ENCODE results near the gene ACACA.

ACACA gene

GRCh38 chr17:37068266-37068665, 338.4 kb downstream of the ACACA start:
- Histone ChIP-seq H3K27me3 (ENCODE audit: control insufficient read depth, insufficient read depth, low read length) (no peaks in the 10 kb centered on the region), H3K9me3 (ENCODE audit: control insufficient read depth, insufficient read depth, low read length) (no peaks in the 10 kb centered on the region), H3K36me3 (ENCODE audit: control insufficient read depth, insufficient read depth, low read length) (no peaks in the 10 kb centered on the region), H3K9ac (ENCODE audit: low read depth, low read length) (no peak overlapping the region), H3K4me3 (ENCODE audit: low read depth, low read length) (no peak overlapping the region), H3K4me1 (ENCODE audit: control insufficient read depth, insufficient read depth, low read length) (peaks cover 46% of the 10 kb centered on the region), H3K27ac (ENCODE audit: low read depth, low read length) (no peak overlapping the region)

GRCh38 chr17:37067555-37068111, 339.0 kb downstream of the ACACA start:
- H3K4me1 ChIP-seq (ENCODE audit: control insufficient read depth, insufficient read depth, low read length) = peaks cover 48% of the 10 kb centered on the region
- no peak overlapping the region for H3K9ac ChIP-seq (ENCODE audit: low read depth, low read length)
- no peaks in the 10 kb centered on the region for H3K27me3 ChIP-seq (ENCODE audit: control insufficient read depth, insufficient read depth, low read length)
- no peaks in the 10 kb centered on the region for H3K36me3 ChIP-seq (ENCODE audit: control insufficient read depth, insufficient read depth, low read length)
- no peak overlapping the region for H3K4me3 ChIP-seq (ENCODE audit: low read depth, low read length)
- H3K9me3 ChIP-seq (ENCODE audit: control insufficient read depth, insufficient read depth, low read length) = no peaks in the 10 kb centered on the region
- peak overlapping the region; percentile 63 for H3K27ac ChIP-seq (ENCODE audit: low read depth, low read length)

- Histone ChIP-seq H3K36me3 (ENCODE audit: control insufficient read depth, insufficient read depth, low read length) (no peaks in the 10 kb centered on the region), H3K9me3 (ENCODE audit: control insufficient read depth, insufficient read depth, low read length) (no peaks in the 10 kb centered on the region), H3K4me1 (ENCODE audit: control insufficient read depth, insufficient read depth, low read length) (peaks cover 53% of the 10 kb centered on the region), H3K9ac (ENCODE audit: low read depth, low read length) (peak overlapping the region; percentile 19; the same call in 1 of the 2 replicates), H3K4me3 (ENCODE audit: low read depth, low read length) (peak overlapping the region; percentile 30; the same call in 1 of the 2 replicates), H3K27ac (ENCODE audit: low read depth, low read length) (peak overlapping the region; percentile 68), H3K27me3 (ENCODE audit: control insufficient read depth, insufficient read depth, low read length) (no peaks in the 10 kb centered on the region)
These were observed 340.0 kb downstream of the ACACA start for GRCh38 chr17:37066322-37067255.

- Histone ChIP-seq H3K36me3 (ENCODE audit: control insufficient read depth, insufficient read depth, low read length) (no peaks in the 10 kb centered on the region), H3K9me3 (ENCODE audit: control insufficient read depth, insufficient read depth, low read length) (no peaks in the 10 kb centered on the region), H3K27ac (ENCODE audit: low read depth, low read length) (peak overlapping the region; percentile 68), H3K27me3 (ENCODE audit: control insufficient read depth, insufficient read depth, low read length) (no peaks in the 10 kb centered on the region), H3K4me1 (ENCODE audit: control insufficient read depth, insufficient read depth, low read length) (peaks cover 53% of the 10 kb centered on the region), H3K4me3 (ENCODE audit: low read depth, low read length) (no peak overlapping the region), H3K9ac (ENCODE audit: low read depth, low read length) (0 out of 2 replicates have a peak overlapping the region, but pooled peaks have one; percentile 19)
These were observed 340.9 kb downstream of the ACACA start for GRCh38 chr17:37065486-37066321.

- no peaks in the 10 kb centered on the region for H3K36me3 ChIP-seq (ENCODE audit: control insufficient read depth, insufficient read depth, low read length)
- H3K9ac ChIP-seq (ENCODE audit: low read depth, low read length) = no peak overlapping the region
- no peaks in the 10 kb centered on the region for H3K9me3 ChIP-seq (ENCODE audit: control insufficient read depth, insufficient read depth, low read length)
- no peak overlapping the region for H3K4me3 ChIP-seq (ENCODE audit: low read depth, low read length)
- H3K27ac ChIP-seq (ENCODE audit: low read depth, low read length) = no peak overlapping the region
- H3K27me3 ChIP-seq (ENCODE audit: control insufficient read depth, insufficient read depth, low read length) = no peaks in the 10 kb centered on the region
- H3K4me1 ChIP-seq (ENCODE audit: control insufficient read depth, insufficient read depth, low read length) = peaks cover 59% of the 10 kb centered on the region
These were observed 341.7 kb downstream of the ACACA start for GRCh38 chr17:37064956-37065355.

- no peaks in the 10 kb centered on the region for H3K36me3 ChIP-seq (ENCODE audit: control insufficient read depth, insufficient read depth, low read length)
- no peak overlapping the region for H3K4me3 ChIP-seq (ENCODE audit: low read depth, low read length)
- H3K4me1 ChIP-seq (ENCODE audit: control insufficient read depth, insufficient read depth, low read length) = peaks cover 59% of the 10 kb centered on the region
- H3K9ac ChIP-seq (ENCODE audit: low read depth, low read length) = no peak overlapping the region
- H3K27ac ChIP-seq (ENCODE audit: low read depth, low read length) = no peak overlapping the region
- no peaks in the 10 kb centered on the region for H3K9me3 ChIP-seq (ENCODE audit: control insufficient read depth, insufficient read depth, low read length)
- H3K27me3 ChIP-seq (ENCODE audit: control insufficient read depth, insufficient read depth, low read length) = no peaks in the 10 kb centered on the region
These were observed 342.4 kb downstream of the ACACA start for GRCh38 chr17:37064206-37064605.

GRCh38 chr17:37062021-37062420, 344.6 kb downstream of the ACACA start:
- H3K27me3 ChIP-seq (ENCODE audit: control insufficient read depth, insufficient read depth, low read length) = no peaks in the 10 kb centered on the region

GRCh38 chr17:37060928-37061327, 345.7 kb downstream of the ACACA start:
- Histone ChIP-seq H3K27me3 (ENCODE audit: control insufficient read depth, insufficient read depth, low read length) (no peaks in the 10 kb centered on the region), H3K9me3 (ENCODE audit: control insufficient read depth, insufficient read depth, low read length) (no peaks in the 10 kb centered on the region), H3K36me3 (ENCODE audit: control insufficient read depth, insufficient read depth, low read length) (peaks cover 10% of the 10 kb centered on the region), H3K27ac (ENCODE audit: low read depth, low read length) (no peak overlapping the region), H3K9ac (ENCODE audit: low read depth, low read length) (no peak overlapping the region), H3K4me1 (ENCODE audit: control insufficient read depth, insufficient read depth, low read length) (peaks cover 35% of the 10 kb centered on the region), H3K4me3 (ENCODE audit: low read depth, low read length) (no peak overlapping the region)

More at GRCh38 chr17:37062021-37062420, 344.6 kb downstream of the ACACA start:
- peaks cover under 1% of the 10 kb centered on the region for H3K36me3 ChIP-seq (ENCODE audit: control insufficient read depth, insufficient read depth, low read length)
- H3K9ac ChIP-seq (ENCODE audit: low read depth, low read length) = no peak overlapping the region
- peaks cover 45% of the 10 kb centered on the region for H3K4me1 ChIP-seq (ENCODE audit: control insufficient read depth, insufficient read depth, low read length)
- H3K9me3 ChIP-seq (ENCODE audit: control insufficient read depth, insufficient read depth, low read length) = no peaks in the 10 kb centered on the region
- H3K27ac ChIP-seq (ENCODE audit: low read depth, low read length) = no peak overlapping the region
- no peak overlapping the region for H3K4me3 ChIP-seq (ENCODE audit: low read depth, low read length)

- no peak overlapping the region for H3K4me3 ChIP-seq (ENCODE audit: low read depth, low read length)
- H3K27ac ChIP-seq (ENCODE audit: low read depth, low read length) = no peak overlapping the region
- no peaks in the 10 kb centered on the region for H3K9me3 ChIP-seq (ENCODE audit: control insufficient read depth, insufficient read depth, low read length)
- no peaks in the 10 kb centered on the region for H3K27me3 ChIP-seq (ENCODE audit: control insufficient read depth, insufficient read depth, low read length)
- H3K4me1 ChIP-seq (ENCODE audit: control insufficient read depth, insufficient read depth, low read length) = peaks cover 27% of the 10 kb centered on the region
- no peak overlapping the region for H3K9ac ChIP-seq (ENCODE audit: low read depth, low read length)
- H3K36me3 ChIP-seq (ENCODE audit: control insufficient read depth, insufficient read depth, low read length) = peaks cover 10% of the 10 kb centered on the region
These were observed 346.5 kb downstream of the ACACA start for GRCh38 chr17:37060094-37060493.

- Histone ChIP-seq H3K9ac (ENCODE audit: low read depth, low read length) (no peak overlapping the region), H3K4me1 (ENCODE audit: control insufficient read depth, insufficient read depth, low read length) (peaks cover 21% of the 10 kb centered on the region), H3K36me3 (ENCODE audit: control insufficient read depth, insufficient read depth, low read length) (peaks cover 16% of the 10 kb centered on the region), H3K27ac (ENCODE audit: low read depth, low read length) (no peak overlapping the region), H3K27me3 (ENCODE audit: control insufficient read depth, insufficient read depth, low read length) (no peaks in the 10 kb centered on the region), H3K4me3 (ENCODE audit: low read depth, low read length) (no peak overlapping the region), H3K9me3 (ENCODE audit: control insufficient read depth, insufficient read depth, low read length) (no peaks in the 10 kb centered on the region)
These were observed 347.1 kb downstream of the ACACA start for GRCh38 chr17:37059493-37059892.

Measured in HUES48 (cell line).